Retinal pigment epithelial cell (primary cell): ENCODE data around the gene SLC4A3.
"Not testable (repeated sequence)": the region's sequence is repeated elsewhere in the genome, so short reads cannot be mapped to it uniquely, and the experiment has no call there.

ENCODE experiments used
- DNase-seq: peaks from one replicate; pipeline ENCODE4 v3.0.0-alpha.2; 2010; ENCODE audit warnings: low read depth
- H3K4me3 ChIP-seq: 2 replicates; pipeline ENCODE4 v1.5.1; 2011; ENCODE audit warnings: mild to moderate bottlenecking, low read length, control low read depth, moderate library complexity
- TF ChIP-seq, protein P1 (sequence below): conservative IDR thresholded peaks from 2 replicates; pipeline ENCODE4 v1.5.1; 2011; ENCODE audit warnings: low read depth, low read length, control low read depth, inconsistent platforms

Gene SLC4A3

GRCh38 chr2:219680958-219681693 is 53.7 kb downstream of the SLC4A3 start:
- no peak for DNase-seq
- no peak overlapping the region for H3K4me3 ChIP-seq
- TF ChIP-seq, protein P1, sequence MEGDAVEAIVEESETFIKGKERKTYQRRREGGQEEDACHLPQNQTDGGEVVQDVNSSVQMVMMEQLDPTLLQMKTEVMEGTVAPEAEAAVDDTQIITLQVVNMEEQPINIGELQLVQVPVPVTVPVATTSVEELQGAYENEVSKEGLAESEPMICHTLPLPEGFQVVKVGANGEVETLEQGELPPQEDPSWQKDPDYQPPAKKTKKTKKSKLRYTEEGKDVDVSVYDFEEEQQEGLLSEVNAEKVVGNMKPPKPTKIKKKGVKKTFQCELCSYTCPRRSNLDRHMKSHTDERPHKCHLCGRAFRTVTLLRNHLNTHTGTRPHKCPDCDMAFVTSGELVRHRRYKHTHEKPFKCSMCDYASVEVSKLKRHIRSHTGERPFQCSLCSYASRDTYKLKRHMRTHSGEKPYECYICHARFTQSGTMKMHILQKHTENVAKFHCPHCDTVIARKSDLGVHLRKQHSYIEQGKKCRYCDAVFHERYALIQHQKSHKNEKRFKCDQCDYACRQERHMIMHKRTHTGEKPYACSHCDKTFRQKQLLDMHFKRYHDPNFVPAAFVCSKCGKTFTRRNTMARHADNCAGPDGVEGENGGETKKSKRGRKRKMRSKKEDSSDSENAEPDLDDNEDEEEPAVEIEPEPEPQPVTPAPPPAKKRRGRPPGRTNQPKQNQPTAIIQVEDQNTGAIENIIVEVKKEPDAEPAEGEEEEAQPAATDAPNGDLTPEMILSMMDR = no peak

DNA sequence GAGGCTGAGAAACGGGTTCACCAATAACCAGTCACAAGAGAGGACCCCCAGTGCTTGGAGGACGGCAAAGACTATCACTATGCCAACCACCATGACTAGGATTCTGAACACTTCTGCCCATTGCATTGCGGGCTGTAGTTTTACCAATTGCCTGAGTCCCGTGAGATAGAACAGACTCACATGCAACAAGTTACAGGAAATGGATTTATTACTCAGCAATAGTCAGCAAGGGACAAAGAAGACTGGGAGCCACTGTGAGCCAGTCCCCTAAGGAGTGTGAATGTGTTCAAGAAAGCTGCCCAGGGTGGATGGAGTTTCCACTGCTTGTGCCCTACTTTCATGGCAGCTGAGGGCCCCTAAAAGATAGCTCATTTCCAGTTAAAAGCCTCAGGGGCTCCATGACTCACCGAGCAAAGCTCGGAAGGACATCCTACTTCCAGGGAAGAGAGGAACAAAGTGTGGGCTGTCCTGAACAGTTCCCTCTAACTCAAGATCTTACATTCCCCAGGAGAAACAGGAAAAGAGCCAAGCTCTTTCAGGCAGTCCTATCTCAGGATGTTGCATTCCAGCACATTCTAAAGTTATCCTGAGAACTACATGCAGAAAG is 54.4 kb downstream of the SLC4A3 start:
- DNase-seq = no peak
- TF ChIP-seq, protein P1 = no peak
- H3K4me3 ChIP-seq = no peak overlapping the region

GRCh38 chr2:219683474-219683873 is 56.0 kb downstream of the SLC4A3 start:
- not testable (repeated sequence) for DNase-seq, H3K4me3 ChIP-seq

DNA sequence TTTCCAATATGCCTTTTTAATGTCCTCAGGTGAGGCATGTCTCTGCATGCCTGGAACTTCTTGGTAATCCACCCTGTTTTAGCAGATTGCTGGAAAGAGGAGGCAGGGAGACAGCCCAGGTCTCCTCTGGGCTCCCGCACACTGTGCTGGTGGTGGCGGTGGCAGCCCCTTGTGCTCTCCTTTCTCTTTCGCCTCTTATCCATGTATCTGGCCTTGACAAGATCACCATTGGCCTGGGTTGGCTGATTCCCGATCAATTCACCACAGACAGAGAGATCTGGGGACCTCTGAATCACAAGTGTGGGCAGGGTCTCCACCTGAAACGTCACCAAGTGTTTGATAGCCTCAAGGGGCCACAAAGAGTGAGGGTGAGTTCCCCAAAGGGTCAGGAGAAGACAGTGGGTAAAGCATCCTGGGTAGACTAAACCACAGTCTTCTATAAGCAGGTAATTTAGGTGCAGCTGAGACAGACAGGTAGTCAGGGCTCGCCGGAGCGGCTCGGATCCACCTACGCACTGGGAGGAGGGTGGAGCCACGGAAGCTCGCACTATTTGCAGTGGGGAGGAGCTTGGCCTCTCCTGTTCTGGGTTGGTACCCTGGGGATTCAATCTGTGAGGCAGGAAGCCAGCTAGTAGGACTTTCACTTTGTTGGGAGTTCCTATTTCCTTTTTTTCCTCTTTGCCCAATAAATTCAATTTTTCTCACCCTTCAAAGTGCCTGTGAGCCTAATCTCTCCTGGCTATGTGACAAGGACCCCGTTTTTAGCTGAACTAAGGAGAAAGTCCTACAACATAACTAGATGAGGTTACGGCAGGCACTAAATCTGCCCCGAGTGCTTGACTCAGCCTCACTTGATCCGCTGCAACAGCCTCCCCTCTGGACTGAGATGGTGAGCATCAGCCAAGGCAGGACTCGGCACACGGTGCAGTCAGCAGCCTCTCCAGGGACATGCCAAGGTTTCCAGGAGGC is 57.6 kb downstream of the SLC4A3 start:
- DNase-seq = peak; percentile 87
- peak overlapping the region; percentile 19 for H3K4me3 ChIP-seq
- TF ChIP-seq, protein P1 = no peak

GRCh38 chr2:219687272-219687671 is 59.8 kb downstream of the SLC4A3 start:
- TF ChIP-seq, protein P1 = no peak
- DNase-seq = no peak
- H3K4me3 ChIP-seq = no peak overlapping the region

GRCh38 chr2:219687882-219688559 is 60.6 kb downstream of the SLC4A3 start:
- no peak for DNase-seq
- TF ChIP-seq, protein P1 = no peak
- H3K4me3 ChIP-seq = no peak overlapping the region
